HFF-Myc (cell line): ENCODE data around the gene C10orf95.
A peak's percentile ranks its signal among the peaks of the same experiment; 100 is the strongest.
"Not testable (repeated sequence)": the region's sequence is repeated elsewhere in the genome, so short reads cannot be mapped to it uniquely, and the experiment has no call there.

ENCODE experiments used
- DNase-seq: peaks from one replicate; pipeline ENCODE4 v3.0.0-alpha.2; 2011; ENCODE audit warnings: low read depth; ENCODE audit errors: extremely low read depth
- H3K4me3 ChIP-seq: replicated peaks from 2 replicates; pipeline ENCODE4 v1.5.1; 2011; ENCODE audit warnings: low read depth, mild to moderate bottlenecking, control low read depth, low read length
- CTCF ChIP-seq: IDR thresholded peaks from 2 replicates; pipeline ENCODE4 v1.5.1; 2012; ENCODE audit warnings: mild to moderate bottlenecking, low read depth, low read length, control low read depth; ENCODE audit errors: missing control alignments

C10orf95 gene

DNA sequence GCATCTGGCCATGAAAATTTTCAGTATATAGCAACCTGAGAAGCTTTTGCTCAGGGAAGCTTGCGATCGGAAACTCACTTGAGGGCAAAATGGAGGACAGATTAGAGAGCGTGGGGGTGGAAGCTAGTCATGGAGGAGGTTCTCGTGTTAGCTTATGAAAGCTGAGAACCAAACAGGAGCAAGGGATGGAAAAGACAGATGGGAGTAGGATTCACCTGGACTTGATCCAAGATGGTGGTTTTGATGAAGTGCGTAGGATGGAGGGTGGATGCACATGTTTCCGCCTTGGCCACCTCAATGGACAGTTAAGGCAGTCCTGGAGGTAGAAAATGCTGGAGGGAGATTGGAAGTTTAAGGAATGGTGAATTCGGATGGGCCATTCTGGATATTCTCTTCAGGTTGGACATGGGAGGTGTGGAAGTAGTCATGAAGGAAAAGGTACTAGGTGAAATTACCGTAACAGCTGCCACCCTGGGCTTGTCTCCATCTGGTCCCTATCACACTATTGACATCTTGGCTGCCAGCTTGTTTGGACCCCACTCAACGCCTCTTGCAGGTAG, 6.3 kb upstream of the C10orf95 start:
- no peak for DNase-seq
- no peak for TF ChIP-seq CTCF
- H3K4me3 ChIP-seq, result no peak overlapping the region

- DNase-seq, result no peak
- TF ChIP-seq CTCF, result no peak
- no peak overlapping the region for H3K4me3 ChIP-seq
Observed at GRCh38 chr10:102455893-102456471, 4.6 kb upstream of the C10orf95 start.

- DNase-seq, H3K4me3 ChIP-seq: not testable (repeated sequence)
Observed at GRCh38 chr10:102454662-102455487, 3.5 kb upstream of the C10orf95 start.

- TF ChIP-seq CTCF, result no peak
- no peak for DNase-seq
- H3K4me3 ChIP-seq, result no peak overlapping the region
Observed at GRCh38 chr10:102453502-102453901, 2.2 kb upstream of the C10orf95 start.

GRCh38 chr10:102452672-102453340, 1.5 kb upstream of the C10orf95 start:
- DNase-seq, result no peak
- no peak overlapping the region for H3K4me3 ChIP-seq
- TF ChIP-seq CTCF, result no peak

DNA sequence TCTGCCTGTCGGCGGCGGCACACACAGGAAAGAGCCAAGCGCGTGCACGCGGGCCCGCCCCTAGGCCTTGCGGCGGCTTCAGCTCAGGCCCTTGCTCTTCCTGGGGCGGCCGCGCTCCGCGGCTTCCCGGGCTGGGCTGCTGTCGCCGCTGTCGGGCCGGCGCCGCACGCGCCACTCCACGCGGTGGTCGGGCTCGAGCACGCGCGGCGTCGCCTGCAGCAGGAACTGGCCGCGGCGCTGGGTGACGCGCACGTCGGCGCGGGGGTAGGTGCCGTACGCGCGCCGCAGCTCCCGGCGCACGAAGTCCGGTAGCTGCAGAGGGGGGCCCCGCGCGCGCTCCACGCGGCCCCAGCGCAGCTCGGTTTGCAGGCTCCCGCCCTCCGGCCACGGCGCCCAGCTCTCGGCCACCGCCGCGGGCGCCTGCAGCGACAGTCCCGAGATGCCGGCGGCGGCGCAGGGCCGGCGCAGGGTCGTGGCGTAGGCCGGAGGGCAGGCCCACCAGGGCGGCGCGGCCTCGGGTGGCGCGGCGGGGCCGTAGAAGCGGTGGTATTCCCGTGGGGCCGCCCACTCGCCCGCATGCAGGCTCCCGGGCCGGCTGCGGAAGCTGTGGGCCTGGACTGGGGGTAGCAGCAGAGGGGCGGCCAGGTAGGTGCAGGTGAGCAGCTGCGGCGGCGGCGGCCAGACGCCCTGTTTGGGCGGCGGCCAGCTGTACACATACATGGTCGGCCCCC, 804 bp downstream of the C10orf95 start:
- DNase-seq, result no peak
- H3K4me3 ChIP-seq, result peak overlapping the region; percentile 86
- TF ChIP-seq CTCF, result no peak

DNA sequence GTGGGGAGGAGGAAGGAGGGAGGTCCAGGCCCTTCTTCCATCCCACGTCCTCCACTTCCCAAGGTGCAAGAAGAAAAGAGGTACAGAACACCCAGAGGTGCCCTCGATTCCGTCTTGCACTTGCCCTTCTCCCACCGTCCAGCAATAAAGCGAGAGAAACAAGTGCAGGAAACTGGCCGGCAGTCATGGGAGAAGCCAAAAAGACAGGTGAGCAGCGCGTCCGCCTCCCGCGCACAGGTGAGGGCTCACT, 1.3 kb downstream of the C10orf95 start:
- DNase-seq, result no peak
- H3K4me3 ChIP-seq, result peak overlapping the region; percentile 86
- TF ChIP-seq CTCF, result no peak
